Fibroblast of lung (primary cell): ENCODE measurements around the gene GRIK1. TPM values are rescaled to one million over a fixed set of nuclear protein-coding genes. Genes with fewer than 3 reads are reported as not detected.
A peak's percentile ranks its signal among the peaks of the same experiment; 100 is the strongest.

Source experiments
- DNase-seq, 2 donors: peaks; one replicate each; pipeline versions ENCODE4 v3.0.0 to v3.0.0-alpha.2; 2010; ENCODE audit warnings: low read depth in 2 of 2
- H2AFZ ChIP-seq: 2 replicates; pipeline ENCODE4 v1.5.1; 2012; ENCODE audit warnings: low read length, control low read depth, inconsistent platforms
- H3K27ac ChIP-seq: 2 replicates; pipeline ENCODE4 v1.5.1; 2011; ENCODE audit warnings: low read length, control low read depth; ENCODE audit not compliant: insufficient read depth
- H3K27me3 ChIP-seq: 2 replicates; pipeline ENCODE4 v1.5.1; 2011; ENCODE audit warnings: mild to moderate bottlenecking, low read length; ENCODE audit not compliant: control insufficient read depth, insufficient read depth
- H3K36me3 ChIP-seq: 2 replicates; pipeline ENCODE4 v1.5.1; 2011; ENCODE audit warnings: low read length; ENCODE audit not compliant: control insufficient read depth, insufficient read depth
- H3K4me1 ChIP-seq: 2 replicates; pipeline ENCODE4 v1.5.1; 2011; ENCODE audit warnings: low read length; ENCODE audit not compliant: control insufficient read depth, insufficient read depth; ENCODE audit errors: extremely low read depth
- H3K4me2 ChIP-seq: 2 replicates; pipeline ENCODE4 v1.5.1; 2011; ENCODE audit warnings: low read length, control low read depth; ENCODE audit not compliant: insufficient read depth; ENCODE audit errors: extremely low read depth
- H3K4me3 ChIP-seq, 4 experiments: fragments of 200-600 bp in 1 of 4; sonication (generic) in 1 of 4; replicated peaks in 1 of 4; 2 replicates each; pipeline ENCODE4 v1.5.1; 2011 to 2016; ENCODE audit warnings: low read length in 4 of 4, low read depth in 3 of 4, mild to moderate bottlenecking in 3 of 4, control low read depth in 2 of 4, inconsistent platforms in 1 of 4, mixed read lengths in 1 of 4; ENCODE audit not compliant: insufficient read depth in 1 of 4; ENCODE audit errors: control extremely low read depth in 1 of 4
- H3K79me2 ChIP-seq: 2 replicates; pipeline ENCODE4 v1.5.1; 2012; ENCODE audit warnings: mild to moderate bottlenecking, low read length, inconsistent platforms; ENCODE audit not compliant: control insufficient read depth, insufficient read depth
- H3K9ac ChIP-seq: 2 replicates; pipeline ENCODE4 v1.5.1; 2011; ENCODE audit warnings: mild to moderate bottlenecking, low read length, control low read depth; ENCODE audit not compliant: insufficient read depth
- H3K9me3 ChIP-seq: 2 replicates; pipeline ENCODE4 v1.5.1; 2012; ENCODE audit warnings: low read depth, low read length; ENCODE audit not compliant: control insufficient read depth, insufficient read depth
- H4K20me1 ChIP-seq: 2 replicates; pipeline ENCODE4 v1.5.1; 2011; ENCODE audit warnings: low read length; ENCODE audit not compliant: control insufficient read depth, insufficient read depth; ENCODE audit errors: extremely low read depth
- EZH2 ChIP-seq: IDR thresholded peaks from 2 replicates; pipeline ENCODE4 v1.5.1; 2012; ENCODE audit warnings: low read length, control low read depth, mild to moderate bottlenecking; ENCODE audit errors: missing control alignments
- polyA plus RNA-seq, 2 donors: library from polyadenylated mRNA; depleted of rRNA in 1 of 2; stranded (reverse) in 1 of 2; unstranded in 1 of 2; fragments of >200 nt; gene quantifications; 2 replicates each; pipeline ENCODE4 v1.2.1, GENCODE V29; 2011 to 2012; ENCODE audit warnings: missing spikeins in 1 of 2
- total RNA-seq: library from RNA; depleted of rRNA; stranded (reverse); fragments of >200 nt; gene quantifications from 2 replicates; pipeline ENCODE4 v1.2.1, GENCODE V29; 2014
- TF ChIP-seq, protein P1 (sequence below), 2 donors: IDR thresholded peaks in 1 of 2; conservative IDR thresholded peaks in 1 of 2; 1 replicate in 1 of 2; 2 replicates in 1 of 2; pipeline ENCODE4 v1.5.1; 2011 to 2012; ENCODE audit warnings: low read length in 2 of 2, control low read depth in 1 of 2, inconsistent platforms in 1 of 2, low read depth in 1 of 2, mild to moderate bottlenecking in 1 of 2

GRIK1 gene
- total and polyA plus RNA-seq, 2 donors (not counting 1 experiment from before 2014, with no cell fraction given): not detected

DNA sequence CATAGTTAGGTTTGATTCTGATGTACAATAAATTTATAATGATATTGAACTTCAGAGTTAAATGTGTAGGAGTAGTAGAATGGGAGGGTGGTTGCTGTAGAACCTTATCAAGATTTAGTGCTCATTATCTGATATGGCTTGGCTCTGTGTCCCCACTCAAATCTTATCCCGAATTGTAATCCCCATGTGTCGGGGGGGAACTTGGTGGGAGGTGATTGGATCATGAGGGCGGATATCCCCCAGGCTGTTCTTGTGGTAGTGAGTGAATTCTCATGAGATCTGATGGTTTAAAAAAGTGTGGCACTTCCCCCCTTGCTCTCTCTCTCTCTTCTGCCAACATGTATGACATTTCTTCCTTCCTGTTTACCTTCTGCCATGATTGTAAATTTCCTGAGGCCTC, 265.5 kb downstream of the GRIK1 start:
- Histone ChIP-seq H3K79me2 (no peaks in the 10 kb centered on the region), H3K27me3 (no peaks in the 10 kb centered on the region), H2AFZ (no peak overlapping the region), H3K4me3 (no peak overlapping the region), H3K27ac (no peak overlapping the region), H3K9me3 (no peaks in the 10 kb centered on the region), H3K36me3 (no peaks in the 10 kb centered on the region), H3K4me2 (no peak overlapping the region), H3K9ac (no peak overlapping the region), H3K4me1 (no peaks in the 10 kb centered on the region), H4K20me1 (no peaks in the 10 kb centered on the region)
- no peak for DNase-seq
- TF ChIP-seq, protein P1, sequence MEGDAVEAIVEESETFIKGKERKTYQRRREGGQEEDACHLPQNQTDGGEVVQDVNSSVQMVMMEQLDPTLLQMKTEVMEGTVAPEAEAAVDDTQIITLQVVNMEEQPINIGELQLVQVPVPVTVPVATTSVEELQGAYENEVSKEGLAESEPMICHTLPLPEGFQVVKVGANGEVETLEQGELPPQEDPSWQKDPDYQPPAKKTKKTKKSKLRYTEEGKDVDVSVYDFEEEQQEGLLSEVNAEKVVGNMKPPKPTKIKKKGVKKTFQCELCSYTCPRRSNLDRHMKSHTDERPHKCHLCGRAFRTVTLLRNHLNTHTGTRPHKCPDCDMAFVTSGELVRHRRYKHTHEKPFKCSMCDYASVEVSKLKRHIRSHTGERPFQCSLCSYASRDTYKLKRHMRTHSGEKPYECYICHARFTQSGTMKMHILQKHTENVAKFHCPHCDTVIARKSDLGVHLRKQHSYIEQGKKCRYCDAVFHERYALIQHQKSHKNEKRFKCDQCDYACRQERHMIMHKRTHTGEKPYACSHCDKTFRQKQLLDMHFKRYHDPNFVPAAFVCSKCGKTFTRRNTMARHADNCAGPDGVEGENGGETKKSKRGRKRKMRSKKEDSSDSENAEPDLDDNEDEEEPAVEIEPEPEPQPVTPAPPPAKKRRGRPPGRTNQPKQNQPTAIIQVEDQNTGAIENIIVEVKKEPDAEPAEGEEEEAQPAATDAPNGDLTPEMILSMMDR (conservative IDR thresholded peaks at IDR 0.05 in 1 of 2, IDR thresholded peaks at IDR 0.05 in 1 of 2; ENCODE audit: low read depth in 1 of 2, low read length in 2 of 2): no peak
- TF ChIP-seq EZH2: no peak

DNA sequence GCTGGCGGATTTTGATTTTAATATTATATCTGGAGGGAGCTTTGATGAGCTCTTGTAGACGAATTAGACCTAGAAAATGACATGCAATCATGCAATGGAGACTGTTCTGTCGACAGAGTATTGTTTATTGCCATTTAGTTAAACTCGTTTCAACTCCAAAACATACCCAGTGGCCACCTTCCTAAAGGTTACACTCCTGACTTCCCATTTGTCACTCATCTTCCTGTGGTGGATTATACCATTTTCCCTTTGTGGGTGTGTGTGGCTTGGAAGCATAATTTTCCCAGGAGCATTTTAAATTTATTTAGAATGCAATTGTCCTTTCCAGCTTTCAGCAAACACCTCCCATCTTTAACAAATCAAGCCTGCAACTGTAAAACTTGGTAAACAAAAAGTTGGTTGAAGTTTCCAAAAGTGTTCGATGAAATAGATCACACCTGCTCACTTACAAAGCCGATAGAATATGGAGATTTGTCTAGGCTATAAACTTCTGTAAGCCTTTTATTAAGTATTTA, 266.6 kb downstream of the GRIK1 start:
- Histone ChIP-seq H3K36me3 (no peaks in the 10 kb centered on the region), H3K4me1 (no peaks in the 10 kb centered on the region), H2AFZ (no peak overlapping the region), H3K9ac (no peak overlapping the region), H3K4me3 (no peak overlapping the region), H3K9me3 (no peaks in the 10 kb centered on the region), H4K20me1 (no peaks in the 10 kb centered on the region), H3K27me3 (no peaks in the 10 kb centered on the region), H3K4me2 (no peak overlapping the region), H3K79me2 (no peaks in the 10 kb centered on the region), H3K27ac (no peak overlapping the region)
- no peak for DNase-seq
- TF ChIP-seq EZH2: no peak
- TF ChIP-seq, protein P1 (conservative IDR thresholded peaks at IDR 0.05 in 1 of 2, IDR thresholded peaks at IDR 0.05 in 1 of 2; ENCODE audit: low read depth in 1 of 2, low read length in 2 of 2): no peak

DNA sequence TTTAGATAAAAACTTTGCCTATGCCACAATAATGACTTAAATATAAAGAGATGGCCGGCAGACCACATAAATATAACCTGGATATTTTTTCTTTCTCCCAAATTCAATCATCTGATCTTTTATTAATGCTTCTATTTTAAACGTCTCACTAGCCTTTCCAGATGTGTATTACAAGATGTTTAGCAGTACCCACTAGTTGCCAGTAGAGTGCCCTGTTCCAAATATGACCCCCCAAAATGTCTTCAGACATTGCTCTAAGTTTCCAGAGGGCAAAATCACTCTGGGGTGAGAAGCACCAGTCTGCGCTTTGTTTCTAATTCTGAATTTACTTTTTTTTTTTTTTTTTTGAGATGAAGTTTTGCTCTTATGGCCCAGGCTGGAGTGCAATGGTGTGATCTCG, 268.1 kb downstream of the GRIK1 start:
- Histone ChIP-seq H3K36me3 (no peaks in the 10 kb centered on the region), H3K79me2 (no peaks in the 10 kb centered on the region), H3K4me1 (no peaks in the 10 kb centered on the region), H3K9ac (no peak overlapping the region), H3K27ac (no peak overlapping the region), H3K27me3 (no peaks in the 10 kb centered on the region), H3K4me2 (no peak overlapping the region), H3K4me3 (no peak overlapping the region), H4K20me1 (no peaks in the 10 kb centered on the region), H2AFZ (no peak overlapping the region), H3K9me3 (no peaks in the 10 kb centered on the region)
- DNase-seq: no peak
- TF ChIP-seq, protein P1 (conservative IDR thresholded peaks at IDR 0.05 in 1 of 2, IDR thresholded peaks at IDR 0.05 in 1 of 2; ENCODE audit: low read depth in 1 of 2, low read length in 2 of 2): peak in 1 of 2 donors; percentile 10
- no peak for TF ChIP-seq EZH2
